ENCODE measurements around the gene ACR.

Gene ACR

DNA sequence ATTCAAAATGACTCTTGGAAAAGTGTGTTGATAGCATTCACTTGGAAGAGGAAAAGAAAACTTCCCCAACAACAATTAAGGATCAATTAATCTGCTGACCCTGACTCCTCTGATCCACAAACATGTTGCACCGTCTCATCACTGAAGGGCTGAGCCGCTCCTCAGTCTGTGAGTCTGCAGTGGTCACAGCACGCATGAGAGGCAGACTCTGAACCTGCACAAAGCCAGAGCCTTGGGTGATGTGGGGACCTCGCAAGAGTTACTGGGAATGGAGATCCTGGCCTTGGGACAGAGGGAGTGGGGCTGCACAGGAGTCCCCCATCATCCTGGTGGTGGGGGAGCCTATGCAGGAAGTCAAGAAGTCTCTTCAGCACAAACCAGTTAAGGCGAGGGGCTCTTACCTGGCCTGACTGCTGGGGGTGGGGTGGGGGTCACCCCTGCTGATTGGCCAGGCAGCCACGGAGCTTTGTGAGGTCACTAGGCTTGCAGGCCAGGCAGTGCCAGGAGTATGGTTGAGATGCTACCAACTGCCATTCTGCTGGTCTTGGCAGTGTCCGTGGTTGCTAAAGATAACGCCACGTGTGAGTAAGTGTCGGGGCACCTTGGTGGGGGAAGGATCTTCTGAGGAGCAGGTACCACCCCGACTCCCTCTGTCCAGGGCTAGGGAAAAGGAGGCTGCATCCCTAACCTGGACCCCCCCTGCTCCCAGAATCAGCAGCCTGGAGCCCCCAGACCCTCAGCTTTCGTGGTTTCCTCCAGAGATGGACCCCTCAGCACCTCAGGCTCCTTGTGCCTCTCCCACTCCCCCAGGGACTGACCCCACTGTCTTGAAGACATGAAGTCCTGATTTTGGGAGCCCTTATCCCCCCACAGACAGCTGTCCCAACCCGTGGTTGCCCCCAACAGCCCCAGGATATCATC is at the start of gene ACR:
Gene ACR (plus strand): TSS at position 477 of the 921 bp plus-strand sequence. CDS start 32 bp downstream, at position 509.
- DNase-seq, result peak; percentile 52

DNA sequence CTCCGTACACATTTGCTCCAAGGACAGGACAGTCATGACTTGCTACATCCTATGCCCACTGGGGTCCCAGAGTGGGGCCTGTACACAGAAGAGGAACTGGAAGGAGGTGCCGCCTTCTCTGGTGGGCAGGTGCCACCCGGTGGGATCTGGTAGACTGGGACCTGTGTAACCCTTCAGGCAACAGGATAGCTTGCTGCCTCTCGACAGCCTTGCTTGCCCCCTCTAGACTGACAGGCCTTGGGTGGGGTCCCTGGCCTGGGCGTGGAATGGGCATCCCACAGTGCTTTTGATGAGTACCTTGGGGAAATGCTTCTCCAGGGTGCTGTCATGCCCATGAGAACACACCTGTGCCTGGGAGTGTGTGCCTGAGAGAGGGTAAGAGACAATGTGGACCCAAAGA is 49.6 kb upstream of the ACR start:
- peak; percentile 53 for DNase-seq

DNA sequence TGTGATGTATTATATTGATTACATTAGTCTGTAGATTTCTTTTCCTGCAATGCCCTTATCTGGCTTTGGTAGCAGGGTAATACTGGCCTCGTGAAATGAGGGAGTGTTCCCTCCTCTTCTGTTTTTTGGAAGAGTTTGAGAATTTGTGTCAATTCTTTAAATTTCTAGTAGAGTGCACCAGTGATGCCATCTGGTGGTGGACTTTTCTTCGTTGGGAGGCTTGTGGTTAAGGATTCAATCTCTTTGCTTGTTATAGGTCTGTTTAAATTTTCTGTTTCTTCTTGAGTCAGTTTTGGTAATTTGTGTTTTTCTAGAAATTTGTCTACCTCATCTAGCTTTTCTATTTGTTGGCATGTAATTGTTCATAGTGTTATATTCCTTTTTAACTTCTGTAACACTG is 46.5 kb upstream of the ACR start:
- peak; percentile 63 for DNase-seq

- DNase-seq, result no peak
Observed at GRCh38 chr22:50693462-50693861, 44.5 kb upstream of the ACR start.

DNA sequence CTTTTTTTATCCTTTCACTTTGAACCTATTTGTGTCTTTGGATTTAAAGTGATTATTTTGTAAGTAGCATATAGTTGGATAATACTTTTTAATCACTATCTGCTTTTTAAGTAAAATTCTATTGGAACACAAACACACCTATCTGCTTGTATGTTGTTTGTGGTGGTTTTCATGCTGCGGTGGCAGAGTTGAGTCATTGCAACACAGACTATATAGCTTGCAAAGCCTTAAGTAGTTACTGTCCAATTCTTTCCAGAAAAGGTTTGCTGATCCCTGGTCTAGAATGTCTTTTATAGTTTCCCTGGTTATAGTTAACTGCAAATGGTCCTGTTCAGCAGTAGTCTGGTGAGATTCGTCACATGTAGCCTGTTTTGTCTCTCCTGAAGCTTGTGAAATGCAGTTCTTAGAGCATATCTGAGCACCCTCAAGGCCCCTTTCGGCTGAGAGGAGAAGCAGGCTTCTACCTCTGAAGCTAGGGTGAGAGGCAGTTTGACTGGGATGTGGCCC is 43.9 kb upstream of the ACR start:
- no peak for DNase-seq

DNA sequence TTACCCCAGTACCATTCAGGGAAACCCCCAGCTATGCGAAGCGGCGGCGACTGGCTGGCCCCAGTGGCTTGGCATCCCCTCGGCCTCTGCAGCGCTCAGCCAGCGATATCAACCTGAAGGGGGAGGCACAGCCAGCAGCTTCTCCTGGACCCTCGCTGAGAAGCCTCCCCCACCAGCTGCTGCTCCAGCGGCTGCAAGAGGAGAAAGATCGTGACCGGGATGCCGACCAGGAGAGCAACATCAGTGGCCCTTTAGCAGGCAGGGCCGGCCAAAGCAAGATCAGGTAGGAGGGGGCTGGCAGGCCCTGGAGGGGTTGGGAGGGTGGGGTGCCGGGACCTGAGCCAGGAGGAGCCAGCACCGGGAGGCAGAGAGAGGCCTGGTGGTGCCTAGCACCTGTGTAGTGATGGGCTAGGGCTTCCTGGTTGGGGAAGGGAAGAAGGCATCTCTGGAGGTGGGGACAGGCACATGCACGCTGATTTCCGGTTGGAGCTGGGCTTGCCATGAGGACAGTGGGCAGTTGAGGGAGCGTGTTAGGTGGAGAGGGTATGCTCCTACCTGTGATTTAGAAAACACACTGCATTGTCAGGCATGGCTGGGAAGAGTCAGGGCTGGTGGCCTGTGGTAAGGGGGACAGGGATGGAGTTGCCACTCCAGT is 43.1 kb upstream of the ACR start:
- DNase-seq, result peak; percentile 53

GRCh38 chr22:50695421-50696250 is 42.4 kb upstream of the ACR start:
- peak; percentile 42 for DNase-seq

DNA sequence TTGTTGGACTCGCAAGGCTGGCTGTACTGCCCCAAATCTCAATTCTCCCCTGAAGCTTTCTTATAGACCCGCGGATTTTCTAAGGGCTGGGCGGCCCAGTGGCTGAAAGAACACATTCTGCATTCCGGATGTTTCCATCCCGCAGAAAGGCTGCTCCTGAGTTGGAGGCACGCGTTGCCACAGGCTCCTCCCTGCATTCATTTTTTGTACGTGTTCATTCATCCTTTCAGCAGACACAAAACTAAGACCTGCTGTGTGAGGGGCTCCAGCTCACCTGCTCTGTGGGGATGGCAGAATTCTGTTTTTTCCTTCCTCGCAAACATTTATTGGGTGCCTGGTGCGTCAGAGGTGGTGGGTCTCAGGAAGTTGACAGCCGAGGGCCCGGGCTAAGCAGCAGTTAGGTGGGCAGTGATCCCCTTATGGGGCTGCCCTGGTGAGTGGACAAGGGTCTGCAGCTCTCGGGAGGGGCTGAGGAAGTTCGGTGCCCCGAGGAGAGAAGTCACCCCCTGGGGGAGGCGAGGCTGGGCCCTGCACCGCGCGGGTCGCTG is 41.7 kb upstream of the ACR start:
- peak; percentile 31 for DNase-seq

GRCh38 chr22:50696799-50697561 is 41.0 kb upstream of the ACR start:
- DNase-seq, result peak; percentile 53

GRCh38 chr22:50697667-50698506 is 40.1 kb upstream of the ACR start:
- peak; percentile 57 for DNase-seq

DNA sequence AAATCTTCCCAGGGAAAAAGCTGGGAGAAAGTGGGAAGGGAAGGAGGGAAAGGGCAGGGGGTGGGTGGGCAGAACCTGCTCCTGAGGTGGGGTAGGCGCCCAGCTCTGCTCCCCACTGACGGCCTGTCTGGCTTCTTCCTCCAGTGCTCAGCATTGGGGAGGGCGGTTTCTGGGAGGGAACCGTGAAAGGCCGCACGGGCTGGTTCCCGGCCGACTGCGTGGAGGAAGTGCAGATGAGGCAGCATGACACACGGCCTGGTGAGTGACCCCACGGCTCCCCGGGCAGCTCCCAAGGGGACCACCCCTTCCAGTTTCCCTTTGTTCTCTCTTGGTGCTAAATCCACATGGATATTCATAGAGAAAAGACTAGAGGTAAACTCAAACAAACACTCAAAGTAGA is 39.5 kb upstream of the ACR start:
- DNase-seq, result peak; percentile 53

DNA sequence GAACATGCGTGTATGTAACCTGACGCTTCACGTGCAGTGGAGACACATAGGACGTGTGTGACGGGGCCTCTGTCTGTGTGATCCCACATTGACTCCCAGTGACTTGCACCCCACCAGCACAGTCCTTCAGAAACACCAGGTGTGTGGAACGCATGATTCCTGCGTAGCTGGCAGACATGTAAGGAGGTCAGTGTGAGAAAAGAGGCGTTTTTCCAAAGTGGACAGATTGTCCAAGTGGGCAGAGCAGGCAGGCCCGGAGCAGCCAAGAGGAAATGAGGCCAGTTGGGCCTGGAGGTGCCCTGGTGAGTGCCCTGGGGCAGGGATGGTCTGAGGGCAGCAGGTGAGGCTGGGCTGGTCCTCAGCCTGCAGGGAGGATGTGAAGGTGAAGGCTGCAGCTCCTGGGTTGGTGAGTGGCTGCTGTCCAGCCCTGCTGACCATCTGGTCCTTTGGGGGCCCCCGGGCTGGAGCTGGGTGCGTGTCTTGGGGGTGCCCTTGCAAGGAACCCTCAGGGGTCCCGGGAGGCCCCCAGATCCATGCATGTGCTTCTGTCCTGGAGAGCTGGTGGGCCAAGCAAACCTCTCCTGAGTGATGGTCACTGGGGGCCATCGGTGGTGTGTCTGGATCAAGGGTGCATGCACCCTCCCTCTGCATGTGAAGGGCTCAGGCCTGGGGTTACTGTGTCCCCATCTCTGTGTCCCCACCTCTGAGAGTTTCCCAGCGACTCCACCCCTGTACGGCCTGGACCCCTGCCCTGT is 38.8 kb upstream of the ACR start:
- peak; percentile 55 for DNase-seq

GRCh38 chr22:50699756-50700386 is 38.1 kb upstream of the ACR start:
- no peak for DNase-seq

DNA sequence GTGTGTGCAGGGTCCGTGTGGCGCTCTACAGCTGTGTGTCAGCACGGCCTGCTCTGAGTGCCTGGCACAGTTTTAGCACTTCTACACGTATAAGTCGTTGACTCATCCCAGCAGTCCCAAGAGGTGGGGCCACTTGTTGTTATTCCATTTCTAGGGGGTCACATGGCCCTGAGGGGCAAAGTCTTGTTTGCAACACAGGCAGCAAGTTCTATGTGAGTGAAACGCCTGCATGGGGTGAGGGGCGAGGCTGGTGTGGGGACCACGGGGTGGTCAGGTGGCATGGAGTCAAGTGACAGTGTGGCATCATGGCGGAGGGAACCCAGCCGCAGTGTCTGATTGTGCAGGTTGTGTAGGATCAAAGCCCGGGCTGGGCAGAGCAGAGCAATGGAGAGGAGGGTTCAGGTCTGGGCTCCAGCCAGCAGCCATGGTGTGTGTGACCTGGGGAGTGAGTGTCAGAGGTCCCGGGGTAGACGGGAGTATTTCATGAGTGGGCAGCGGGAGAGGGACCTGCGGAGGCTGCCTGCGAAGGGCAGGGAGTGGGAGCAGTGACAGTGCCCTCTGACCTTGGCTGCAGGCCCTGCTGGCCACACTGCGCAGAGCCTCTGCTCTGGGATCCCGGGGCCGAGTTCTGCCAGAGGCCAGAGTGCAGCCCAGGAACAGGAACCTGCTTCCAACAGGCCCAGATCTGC is 37.5 kb upstream of the ACR start:
- DNase-seq, result no peak

GRCh38 chr22:50701076-50701419 is 37.0 kb upstream of the ACR start:
- no peak for DNase-seq

GRCh38 chr22:50701428-50702154 is 36.4 kb upstream of the ACR start:
- DNase-seq, result no peak

DNA sequence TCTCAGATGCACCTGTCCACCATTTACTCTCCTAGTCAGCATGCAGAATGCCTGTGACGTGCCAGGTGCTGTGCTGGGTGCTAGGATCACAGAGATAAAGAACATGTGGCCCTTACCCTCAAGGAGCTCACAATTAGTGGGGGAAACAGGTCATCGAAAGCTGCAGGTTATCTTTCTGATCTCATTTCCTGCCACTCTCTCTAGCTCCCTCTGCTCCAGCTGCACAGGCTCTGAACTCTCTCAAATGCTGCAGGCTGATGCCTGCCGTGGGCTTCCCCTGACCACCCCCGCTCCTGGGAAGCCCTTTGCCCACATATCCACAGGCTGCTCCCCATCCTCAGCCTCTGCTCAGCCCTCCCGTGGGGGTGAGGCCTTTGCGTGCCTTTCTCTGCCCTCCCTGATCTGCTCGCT is 35.7 kb upstream of the ACR start:
- no peak for DNase-seq
